GM19035 (cell line): Measurements from ENCODE around the gene SCAANT1.

Source experiments
- ATAC-seq: cut with Tn5 transposase; IDR thresholded peaks from one replicate; pipeline ENCODE4 v1.9.1; 2021; ENCODE audit not compliant: unreplicated experiment

SCAANT1 gene

GRCh38 chr3:63911873-63912767 lies at the start of gene SCAANT1:
Gene SCAANT1, minus strand, starts transcription at chr3:63912383.
- peak; percentile 74 for ATAC-seq

- ATAC-seq = peak; percentile 63
Measured at GRCh38 chr3:63961891-63962290, 49.7 kb upstream of the SCAANT1 start.

GRCh38 chr3:63960048-63960711 lies 48.0 kb upstream of the SCAANT1 start:
- ATAC-seq = no peak

GRCh38 chr3:63959146-63959545 lies 47.0 kb upstream of the SCAANT1 start:
- no peak for ATAC-seq

- ATAC-seq = no peak
Measured at GRCh38 chr3:63955830-63956545, 43.8 kb upstream of the SCAANT1 start.

- ATAC-seq = no peak
Measured at GRCh38 chr3:63955036-63955650, 43.0 kb upstream of the SCAANT1 start.

GRCh38 chr3:63954182-63954581 lies 42.0 kb upstream of the SCAANT1 start:
- ATAC-seq = no peak

- ATAC-seq = no peak
Measured at GRCh38 chr3:63952248-63952594, 40.0 kb upstream of the SCAANT1 start.

GRCh38 chr3:63951492-63952247 lies 39.5 kb upstream of the SCAANT1 start:
- peak; percentile 74 for ATAC-seq

- ATAC-seq = no peak
Measured at GRCh38 chr3:63950698-63951097, 38.5 kb upstream of the SCAANT1 start.

GRCh38 chr3:63949005-63949404 lies 36.8 kb upstream of the SCAANT1 start:
- ATAC-seq = no peak

GRCh38 chr3:63947594-63947993 lies 35.4 kb upstream of the SCAANT1 start:
- ATAC-seq = no peak

- no peak for ATAC-seq
Measured at GRCh38 chr3:63946753-63947152, 34.6 kb upstream of the SCAANT1 start.

- ATAC-seq = no peak
Measured at GRCh38 chr3:63945558-63946096, 33.4 kb upstream of the SCAANT1 start.

- ATAC-seq = no peak
Measured at GRCh38 chr3:63943678-63944077, 31.5 kb upstream of the SCAANT1 start.

- ATAC-seq = no peak
Measured at GRCh38 chr3:63942528-63942927, 30.3 kb upstream of the SCAANT1 start.

- ATAC-seq = no peak
Measured at GRCh38 chr3:63940389-63940757, 28.2 kb upstream of the SCAANT1 start.

GRCh38 chr3:63937661-63938651 lies 25.8 kb upstream of the SCAANT1 start:
- peak; percentile 60 for ATAC-seq

- no peak for ATAC-seq
Measured at GRCh38 chr3:63936925-63937324, 24.7 kb upstream of the SCAANT1 start.
